NCI-H1436 (cell line): ENCODE measurements around the gene PDE7B.

Source experiments
- DNase-seq: peaks from one replicate; lab custom pipeline; 2025; lab: John Stamatoyannopoulos, UW

PDE7B gene

DNA sequence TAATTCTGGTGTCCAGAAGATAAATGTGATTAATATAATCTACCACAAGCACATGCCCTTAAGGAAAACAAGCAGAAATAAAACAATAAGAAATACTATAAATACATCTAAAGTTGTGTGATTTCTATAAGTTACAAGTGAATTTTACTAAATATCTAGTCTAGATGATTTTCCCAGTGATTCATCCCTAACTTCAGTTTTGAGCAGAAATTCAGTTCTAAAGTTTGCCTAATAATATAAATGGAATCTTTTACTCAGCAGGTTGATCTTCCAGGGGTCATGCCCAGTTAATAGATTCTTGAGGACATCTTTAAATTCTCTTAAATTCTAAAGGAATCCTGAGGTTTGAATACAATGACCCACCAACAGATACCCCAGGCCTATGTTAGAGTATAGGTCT lies 37.3 kb downstream of the PDE7B start:
- no peak for DNase-seq

DNA sequence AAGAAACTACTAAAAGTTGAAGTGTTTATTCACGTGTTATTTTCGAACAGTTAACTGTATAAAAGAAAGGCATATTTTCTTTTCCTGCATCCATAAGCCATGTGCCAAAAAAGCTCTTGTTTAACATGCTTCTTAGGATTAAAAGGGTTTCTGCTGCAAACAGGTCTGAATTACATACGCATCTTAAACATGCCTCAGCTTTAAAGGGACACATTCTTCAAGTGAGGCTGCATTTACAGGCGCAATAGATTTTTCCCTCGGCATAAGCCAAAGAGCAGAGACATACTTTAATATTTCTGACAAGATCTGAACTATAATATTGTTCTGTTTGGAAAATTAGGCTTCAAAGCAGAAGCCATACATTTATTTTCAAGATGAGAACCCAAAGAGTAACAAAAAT lies 39.4 kb downstream of the PDE7B start:
- DNase-seq = no peak

DNA sequence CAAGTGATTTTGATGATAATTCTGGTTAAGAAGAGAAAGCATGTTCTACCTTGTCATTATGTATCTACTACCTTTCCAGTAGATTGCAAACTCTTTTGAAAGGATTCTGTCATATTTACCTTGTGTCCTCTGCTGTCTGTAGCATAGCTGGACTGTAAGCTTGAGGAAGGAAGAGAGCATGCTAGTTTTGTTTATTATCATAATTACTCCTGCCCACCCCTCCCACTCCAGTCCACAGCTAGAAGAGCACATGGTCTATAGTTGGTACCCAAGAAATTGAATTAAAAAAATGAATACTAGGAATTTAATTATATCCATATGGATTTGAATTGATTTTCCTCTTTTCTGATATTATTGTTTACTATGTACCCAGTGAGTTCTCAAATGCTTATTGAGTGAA lies 40.2 kb downstream of the PDE7B start:
- no peak for DNase-seq

DNA sequence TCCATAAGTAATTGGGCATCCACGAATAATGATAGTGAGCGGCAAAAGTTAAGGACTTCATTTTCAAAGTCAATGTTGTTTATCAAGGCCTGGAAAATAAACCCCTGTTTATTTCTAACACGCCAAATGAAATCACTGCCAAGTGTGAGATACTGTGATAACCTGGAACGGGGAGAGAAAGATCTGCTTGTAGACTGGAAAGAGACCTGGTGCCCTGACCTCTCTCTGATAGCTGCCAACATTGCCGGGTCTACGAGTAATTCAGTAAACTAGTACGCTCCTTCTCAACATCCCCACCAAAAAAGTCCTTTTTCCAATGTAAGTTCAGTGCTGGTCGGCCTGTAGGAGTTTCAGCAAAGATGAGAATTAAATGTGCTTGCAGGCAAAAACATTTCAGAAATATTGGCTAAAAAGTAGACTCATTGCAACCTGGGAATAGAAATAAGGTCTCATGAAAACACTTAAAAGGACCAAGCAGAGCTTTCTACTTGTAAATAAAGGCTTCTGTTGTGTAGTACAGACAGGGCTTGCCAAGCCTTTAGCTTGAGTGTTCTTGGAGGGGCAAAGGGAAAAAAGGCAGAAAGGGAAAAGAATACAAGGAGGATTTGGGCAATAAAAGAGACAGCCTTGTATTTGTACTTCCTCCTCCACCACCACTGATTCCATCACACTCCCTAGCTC lies 43.9 kb downstream of the PDE7B start:
- DNase-seq = no peak

DNA sequence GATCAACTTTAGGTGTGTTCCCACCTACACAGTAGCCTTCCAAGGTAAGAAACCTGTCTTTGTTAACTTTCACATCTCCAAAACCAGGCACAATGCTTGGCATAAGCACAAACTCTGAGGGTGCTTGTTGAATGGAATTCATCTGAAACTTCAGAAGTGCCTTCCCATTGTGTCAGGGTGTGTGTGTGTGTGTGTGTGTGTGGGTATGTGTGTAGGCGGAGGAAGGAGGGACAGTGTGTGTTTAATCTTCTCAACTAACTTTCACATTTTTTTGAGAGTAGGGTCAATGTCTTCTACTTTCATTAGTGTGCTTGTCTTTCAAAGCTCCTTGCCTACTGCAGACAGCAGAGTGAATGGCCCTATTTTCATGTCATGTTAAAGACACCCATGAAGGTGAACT lies 45.6 kb downstream of the PDE7B start:
- DNase-seq = no peak

DNA sequence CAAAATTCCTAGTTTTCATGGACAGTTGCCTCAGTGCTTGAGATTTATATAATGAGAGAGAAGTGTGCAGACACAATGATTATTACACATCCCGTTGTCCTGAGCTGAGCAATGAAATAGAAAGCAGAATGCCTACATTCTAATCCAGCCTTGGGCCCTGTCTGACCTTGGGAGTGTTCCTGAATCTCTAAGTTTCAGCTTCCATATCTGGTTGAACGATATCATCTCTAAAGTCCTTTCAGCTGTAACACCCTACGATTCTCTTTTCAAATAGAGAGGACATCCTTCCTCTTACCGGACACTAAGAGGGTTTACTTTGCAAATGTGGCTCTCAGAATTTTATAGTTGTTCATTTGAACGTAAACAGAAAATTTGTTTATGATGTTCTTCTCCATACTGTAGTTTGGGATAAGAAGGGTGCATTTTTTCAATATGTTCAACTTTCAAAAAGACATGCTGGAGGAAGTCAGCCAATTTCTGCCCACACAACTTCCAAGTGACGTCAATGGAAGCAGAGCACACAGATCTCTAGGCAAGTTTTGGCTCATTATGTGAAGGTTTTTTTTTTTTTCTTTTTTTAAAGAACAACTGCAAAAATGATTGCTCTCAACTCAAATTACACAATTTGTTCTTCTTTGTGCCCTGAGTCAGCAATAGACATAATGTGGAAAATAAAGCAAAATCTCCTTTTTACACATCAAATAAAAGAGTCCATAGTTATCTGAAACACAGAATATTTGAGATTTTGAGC lies 50.4 kb downstream of the PDE7B start:
- no peak for DNase-seq

DNA sequence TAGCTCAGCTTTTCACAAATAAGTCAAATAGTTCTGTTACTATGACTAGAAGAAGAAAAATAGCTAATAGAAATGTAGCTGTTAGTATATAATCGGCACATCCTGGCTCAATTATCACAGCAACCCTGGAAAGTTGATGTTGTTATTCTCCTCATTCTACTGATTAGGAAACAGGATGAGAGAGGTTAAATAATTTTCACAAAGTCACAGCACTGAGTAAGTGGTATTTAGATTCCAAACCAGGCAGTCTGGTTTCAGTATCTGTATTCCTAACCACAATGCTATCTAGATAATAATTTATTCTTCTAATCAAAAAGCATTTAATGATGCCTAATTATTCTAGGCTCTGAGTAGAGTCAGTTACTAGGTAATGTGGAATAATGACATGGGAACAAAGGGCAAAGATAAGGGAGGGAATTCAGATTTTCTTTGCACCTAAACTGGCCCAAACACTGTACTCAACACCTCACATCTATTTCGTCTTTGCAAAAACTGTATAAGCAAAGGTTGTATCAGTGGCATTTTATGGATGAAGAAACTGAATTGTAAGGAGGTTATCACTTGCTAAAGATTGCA lies 51.3 kb downstream of the PDE7B start:
- no peak for DNase-seq

DNA sequence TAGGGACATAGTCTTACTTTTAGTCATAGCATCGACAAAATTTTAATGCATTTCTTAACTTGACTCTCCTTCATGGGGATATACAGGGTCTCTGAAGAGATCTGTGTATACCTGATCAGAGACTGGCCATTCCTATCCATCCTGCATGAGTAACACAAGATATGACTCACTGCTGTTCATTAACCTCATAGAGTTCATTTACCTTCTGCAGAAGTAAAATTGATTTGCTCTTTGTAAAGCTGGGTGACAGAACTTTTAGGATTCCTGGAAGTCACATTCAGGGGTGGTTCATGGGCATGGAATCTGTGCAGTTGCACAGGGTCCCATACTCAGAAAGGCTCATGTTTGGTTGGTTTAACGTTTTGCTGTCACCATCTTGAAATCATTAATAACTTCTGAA lies 53.2 kb downstream of the PDE7B start:
- no peak for DNase-seq

DNA sequence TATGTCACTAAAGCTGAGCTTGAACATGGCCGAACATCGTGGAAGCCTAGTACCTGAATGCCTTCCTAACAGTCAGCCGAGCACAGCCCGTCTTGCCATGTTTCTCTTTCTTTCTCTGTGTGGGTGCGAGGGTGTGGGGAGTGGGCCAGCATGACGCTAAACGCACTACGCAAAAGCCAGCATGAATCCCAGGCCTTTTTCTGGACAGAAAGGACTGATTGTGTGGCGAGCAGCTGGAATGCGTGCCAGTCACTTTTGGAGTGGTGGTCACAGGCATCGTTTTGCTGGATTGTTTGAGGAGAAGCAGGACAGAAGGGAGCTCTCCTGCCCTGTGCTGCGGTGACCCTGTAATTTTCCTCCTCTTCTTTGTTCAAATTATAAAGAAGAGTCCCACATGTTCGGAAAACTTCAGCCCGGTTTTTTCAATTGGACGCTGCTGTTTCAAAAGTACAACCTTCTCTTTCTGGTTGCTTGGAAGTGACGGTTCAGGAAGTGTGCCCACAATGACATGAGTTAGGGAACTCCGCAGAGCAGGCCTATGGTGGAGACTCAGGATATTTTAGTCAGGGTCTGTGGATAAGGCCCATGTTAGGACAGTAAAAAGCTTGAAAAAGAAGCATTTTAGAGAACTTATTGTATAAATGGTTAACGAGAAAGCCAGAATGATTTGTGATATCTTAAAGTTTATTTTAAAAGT lies 54.3 kb downstream of the PDE7B start:
- no peak for DNase-seq

DNA sequence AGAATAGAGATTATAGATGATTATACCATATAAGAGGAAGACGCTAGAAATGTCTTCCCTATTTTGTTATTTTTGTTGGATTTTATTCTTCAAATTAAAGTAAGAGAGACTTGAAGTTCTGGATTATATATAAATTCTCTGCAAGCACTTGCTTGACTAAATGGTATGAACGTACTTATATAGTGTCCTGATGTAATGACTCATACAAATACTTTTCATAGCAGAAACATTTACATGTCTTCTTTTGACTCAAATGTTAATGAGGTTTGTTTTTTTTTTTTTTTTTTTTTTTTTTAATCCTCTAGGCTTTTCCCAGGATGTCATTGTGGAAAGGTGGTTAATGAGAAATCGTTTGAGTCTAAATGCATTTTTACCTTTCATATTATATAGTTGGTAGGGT lies 55.0 kb downstream of the PDE7B start:
- DNase-seq = no peak

DNA sequence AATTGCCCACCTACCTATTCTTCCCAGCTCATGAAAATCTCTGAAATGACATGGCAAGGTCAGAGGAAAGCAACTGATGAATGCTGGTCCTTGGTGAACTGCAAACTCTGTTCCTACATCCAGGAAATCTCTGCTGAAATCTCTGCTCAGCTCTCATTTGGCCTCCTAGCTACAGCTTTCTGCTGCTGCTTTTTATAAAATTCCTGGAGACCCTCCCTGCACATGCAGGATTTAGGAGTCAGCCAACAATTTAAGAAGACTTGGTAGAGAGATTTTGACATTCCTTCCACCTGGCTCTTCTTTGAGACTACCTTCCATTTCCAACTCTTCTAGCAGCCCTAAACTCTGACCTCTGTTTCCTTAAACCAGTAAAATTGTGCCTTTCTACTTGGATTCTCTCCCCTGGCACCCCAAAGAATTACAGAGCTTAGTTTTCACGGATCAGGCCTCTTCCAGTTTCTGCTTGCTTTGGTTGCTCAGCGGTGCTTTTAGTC lies 55.5 kb downstream of the PDE7B start:
- DNase-seq = no peak

DNA sequence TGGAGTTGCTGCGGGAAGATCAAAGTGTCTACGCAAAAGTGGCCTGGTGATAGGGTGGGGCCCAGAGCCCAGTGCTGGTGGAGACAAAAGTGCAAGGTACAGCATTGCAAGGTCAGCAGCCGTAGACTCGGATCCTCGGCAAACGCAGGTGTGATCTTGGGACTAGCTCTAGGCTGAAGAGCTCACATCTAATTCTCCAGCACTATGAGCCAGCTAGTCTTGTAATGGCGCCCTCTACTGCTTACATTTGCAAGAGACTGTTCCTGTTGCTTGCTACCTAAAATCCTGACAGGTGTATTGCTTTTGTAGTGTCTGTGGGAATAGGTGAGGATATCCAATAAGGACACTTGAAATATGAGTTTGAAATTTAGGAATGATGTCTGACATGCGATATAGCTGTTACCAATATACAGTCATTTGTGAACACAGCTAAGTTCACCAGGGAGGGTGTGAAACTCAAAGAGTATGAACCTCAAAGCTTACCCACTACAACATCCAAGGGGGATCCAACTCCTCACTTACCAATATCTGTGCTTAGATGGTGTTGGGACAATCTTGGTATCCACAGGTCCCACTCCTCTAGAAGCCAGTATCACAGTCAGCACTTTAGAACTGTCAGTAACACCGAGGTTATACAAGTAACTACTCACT lies 58.4 kb downstream of the PDE7B start:
- DNase-seq = peak; percentile 66

DNA sequence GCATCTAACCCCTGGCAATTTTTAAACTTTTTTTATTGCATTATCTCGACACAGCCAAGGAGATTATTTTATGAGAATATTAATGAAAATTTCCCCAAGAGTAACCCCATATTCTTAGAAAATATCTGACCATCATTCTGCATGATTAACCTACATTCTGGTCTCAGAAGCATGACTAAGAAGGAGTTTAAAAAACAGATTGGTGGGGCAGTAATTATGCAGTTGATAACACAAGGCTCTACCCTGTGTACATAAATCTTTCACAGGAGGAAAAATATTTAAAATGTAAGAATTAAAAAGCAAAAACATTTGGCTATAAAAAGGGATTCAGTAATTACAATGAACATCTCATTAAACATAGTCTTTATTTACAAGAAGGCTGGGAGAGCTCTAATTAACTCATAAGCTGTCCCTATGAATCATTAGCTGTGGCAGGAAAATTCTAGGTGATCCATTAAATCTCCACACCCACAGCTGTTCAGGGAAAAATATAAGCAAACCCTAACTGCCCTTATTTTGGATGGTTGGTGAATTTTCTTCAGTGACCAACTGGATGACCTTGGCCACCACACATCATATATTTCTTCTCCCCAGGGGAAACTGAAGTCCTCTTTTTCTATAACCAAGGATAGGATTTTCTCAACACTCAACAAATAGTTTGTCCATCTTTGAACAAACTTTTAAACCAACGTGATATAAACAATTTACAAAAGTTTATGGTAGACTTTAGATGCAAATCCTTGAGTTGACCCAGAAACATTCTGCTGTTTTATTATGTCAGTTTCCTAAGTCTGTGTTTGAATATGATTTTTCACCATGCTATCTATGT lies 59.5 kb downstream of the PDE7B start:
- no peak for DNase-seq

DNA sequence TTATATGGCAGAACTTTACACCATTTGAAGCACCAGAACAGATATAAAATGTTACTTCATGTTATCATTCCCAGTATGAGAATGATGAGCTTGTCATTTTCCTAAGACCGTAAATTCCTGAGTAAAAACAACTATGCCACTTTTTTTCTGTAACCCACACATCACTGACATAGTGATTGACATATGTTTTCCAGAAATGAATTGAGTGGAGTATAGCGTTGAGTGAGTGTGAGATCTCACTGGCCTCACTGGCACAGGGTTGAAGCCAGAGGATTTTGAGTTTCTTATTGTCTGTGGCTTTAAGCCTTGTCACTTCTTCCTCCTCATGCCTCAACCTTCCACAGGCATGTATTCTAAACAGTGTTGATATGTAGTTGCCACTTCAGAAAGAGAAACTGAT lies 62.3 kb downstream of the PDE7B start:
- DNase-seq = no peak

DNA sequence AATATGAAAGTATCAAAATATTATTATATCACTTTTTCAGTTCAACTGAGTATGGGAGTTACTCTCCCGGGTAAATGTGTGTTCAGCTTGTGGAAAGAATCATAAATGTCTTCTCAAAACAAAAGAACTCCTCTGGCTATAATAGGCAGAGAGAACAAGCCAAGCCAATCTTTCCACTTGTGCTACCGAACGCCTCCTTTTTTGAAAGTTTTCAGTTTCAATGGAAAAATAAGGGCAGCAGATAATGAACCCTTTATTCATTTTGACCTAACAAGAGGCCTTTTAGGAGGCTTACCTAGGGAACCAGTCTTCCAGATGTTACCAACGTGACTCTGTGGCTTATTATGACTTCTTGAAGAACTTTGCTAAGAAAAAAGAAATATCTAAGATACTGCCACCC lies 67.5 kb downstream of the PDE7B start:
- DNase-seq = no peak

DNA sequence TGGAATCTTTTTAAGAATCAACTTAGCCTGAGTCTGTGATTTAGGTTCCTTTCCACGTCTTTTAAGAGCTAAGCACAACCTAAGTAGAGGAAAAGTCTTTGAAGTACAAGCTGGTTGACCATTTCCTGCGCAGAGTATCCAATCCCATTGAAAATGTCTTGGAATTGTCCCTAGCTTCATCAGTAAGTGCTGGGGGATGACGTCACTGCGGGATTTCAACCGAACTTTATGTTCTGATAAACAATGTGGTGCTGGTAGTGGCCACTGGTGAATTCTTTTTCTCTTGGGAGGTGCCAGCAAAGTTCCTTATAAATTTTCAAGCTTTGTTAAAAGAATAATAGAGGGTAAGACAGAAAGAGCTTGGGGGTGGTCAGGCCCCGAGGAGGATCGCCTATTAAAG lies 69.2 kb downstream of the PDE7B start:
- DNase-seq = no peak

DNA sequence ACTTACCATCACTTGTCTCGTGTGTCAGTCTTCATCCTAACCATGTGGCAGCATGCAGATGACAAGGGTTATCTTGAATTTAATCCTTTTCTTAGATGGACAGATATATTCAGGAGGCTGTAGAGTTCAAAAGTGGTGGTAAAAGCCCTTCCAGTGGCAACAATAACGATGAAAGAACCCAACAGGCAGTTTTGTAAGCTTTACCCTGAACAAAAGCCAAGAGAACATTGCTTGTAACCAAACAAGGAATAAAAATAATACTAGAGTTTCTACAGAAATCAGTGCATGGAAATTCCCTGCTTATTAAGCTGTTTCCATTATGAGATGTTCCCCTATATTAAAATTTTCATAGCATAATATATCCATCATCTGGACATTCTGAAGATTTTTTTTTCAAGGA lies 69.7 kb downstream of the PDE7B start:
- DNase-seq = no peak

DNA sequence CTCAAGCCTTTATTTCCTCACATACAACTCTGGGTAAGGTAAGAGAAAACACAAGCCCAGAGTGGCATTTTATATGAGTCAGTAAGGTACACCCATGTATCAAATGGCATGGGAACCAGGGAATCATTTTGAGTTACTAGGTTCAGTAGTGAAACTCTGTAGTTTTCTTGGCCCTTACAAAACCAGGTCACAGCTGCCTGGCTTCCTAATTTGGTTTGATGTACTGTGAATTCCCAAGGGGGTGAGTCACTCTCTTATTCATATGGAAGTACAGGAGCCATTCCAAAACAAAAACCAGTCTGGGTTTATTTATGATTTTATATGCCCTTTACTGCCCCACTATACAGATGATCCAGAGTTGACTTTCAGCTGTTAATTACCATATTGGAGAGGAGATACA lies 70.7 kb downstream of the PDE7B start:
- DNase-seq = no peak

DNA sequence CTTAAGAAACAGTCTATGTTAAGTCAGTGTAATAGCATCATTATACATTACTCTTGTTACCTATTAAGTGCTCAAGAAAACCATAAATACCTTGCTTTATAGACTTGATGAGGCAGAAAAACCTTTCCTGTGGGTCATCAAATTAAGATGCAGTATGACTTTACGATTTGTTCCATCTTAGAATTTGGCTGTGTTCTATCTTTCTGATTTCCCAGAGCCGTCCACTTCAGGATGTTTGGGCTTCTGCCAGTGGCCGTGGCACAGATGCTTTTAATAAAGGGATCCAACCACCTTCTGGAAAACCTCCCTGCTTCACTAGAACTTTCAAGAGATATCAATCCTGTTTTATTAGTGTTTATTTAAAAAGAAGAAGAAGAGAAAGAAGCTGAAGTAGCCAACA lies 71.2 kb downstream of the PDE7B start:
- no peak for DNase-seq

DNA sequence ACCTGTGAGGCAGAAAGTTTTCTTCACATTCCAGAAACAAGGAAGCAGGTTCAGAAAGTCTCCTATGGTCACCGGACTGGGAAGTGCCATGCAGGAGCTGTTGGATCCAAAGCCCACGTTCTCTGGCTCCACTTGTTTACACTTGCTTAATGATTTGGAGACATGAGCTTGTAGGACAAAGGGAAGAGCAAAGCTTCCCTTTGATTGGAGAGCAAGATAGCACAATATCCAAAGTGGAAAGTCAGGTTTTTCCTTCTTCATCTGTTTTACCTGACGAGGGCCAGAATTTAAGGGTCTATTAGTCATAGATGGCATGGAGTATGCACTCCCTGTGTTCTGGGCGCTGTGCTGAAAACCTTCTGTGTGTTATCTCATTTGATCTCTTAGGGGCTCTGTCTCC lies 81.2 kb downstream of the PDE7B start:
- DNase-seq = no peak

DNA sequence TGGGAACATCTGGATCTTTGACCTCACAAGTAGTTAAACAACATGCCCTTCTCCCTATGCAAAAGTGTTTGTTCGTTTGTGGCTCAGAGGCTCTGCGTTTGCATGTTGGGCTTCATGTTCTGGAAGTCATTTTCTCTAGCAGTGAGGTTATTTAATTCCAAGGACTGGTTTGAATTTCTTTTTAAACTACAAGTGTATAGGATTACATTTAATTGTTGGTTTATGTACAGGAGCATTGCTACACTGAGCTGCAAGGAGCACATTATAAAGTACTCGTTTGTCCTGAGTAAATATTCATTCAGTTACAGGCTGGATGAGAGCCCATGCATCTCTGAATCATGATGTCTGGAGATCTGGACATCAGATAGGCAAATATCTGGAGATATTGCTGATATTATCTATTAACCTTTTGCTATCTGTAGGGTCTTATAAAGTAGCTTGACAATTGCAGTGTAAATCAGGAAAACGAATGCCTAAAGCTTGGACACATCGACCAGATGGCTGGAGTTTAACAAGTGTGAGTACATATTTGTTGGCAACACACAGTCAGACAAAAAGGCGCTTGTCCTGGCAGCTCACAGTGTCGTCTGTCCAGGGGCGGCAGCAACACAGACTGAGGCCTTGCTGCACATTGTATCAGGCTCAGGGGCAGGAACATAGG lies 84.6 kb downstream of the PDE7B start:
- no peak for DNase-seq
